Central memory CD8-positive, alpha-beta T cell (primary cell): ENCODE data around the gene SLC6A6.
"Not testable (repeated sequence)": the region's sequence is repeated elsewhere in the genome, so short reads cannot be mapped to it uniquely, and the experiment has no call there.

Source experiments
- ATAC-seq: fragments of 150-1000 bp; cut with Tn5 transposase; replicated peaks from 2 replicates; pipeline ENCODE4 v1.10.0; 2022; ENCODE audit warnings: mild to moderate bottlenecking, moderate FRiP score, moderate number of reproducible peaks; ENCODE audit not compliant: poor library complexity, severe bottlenecking; ENCODE audit errors: extremely low read depth
- DNase-seq, 2 donors: peaks; one replicate each; pipeline ENCODE4 v3.0.0; 2021; ENCODE audit warnings: low spot score in 2 of 2
- H3K27ac Mint-ChIP-seq: one replicate; pipeline ENCODE4 v1.8.0; 2022; ENCODE audit warnings: low read depth, mild to moderate bottlenecking, moderate library complexity, mixed read lengths
- H3K27me3 Mint-ChIP-seq: one replicate; pipeline ENCODE4 v1.8.0; 2022; ENCODE audit warnings: mixed read lengths
- H3K36me3 Mint-ChIP-seq: one replicate; pipeline ENCODE4 v1.8.0; 2022; ENCODE audit warnings: mild to moderate bottlenecking, moderate library complexity, mixed read lengths; ENCODE audit not compliant: insufficient read depth
- H3K4me1 Mint-ChIP-seq: one replicate; pipeline ENCODE4 v1.8.0; 2022; ENCODE audit warnings: mixed read lengths
- H3K4me3 Mint-ChIP-seq: one replicate; pipeline ENCODE4 v1.8.0; 2022; ENCODE audit warnings: mild to moderate bottlenecking, moderate library complexity, mixed read lengths
- H3K9me3 Mint-ChIP-seq: one replicate; pipeline ENCODE4 v1.8.0; 2022; ENCODE audit warnings: mixed read lengths

SLC6A6 gene

DNA sequence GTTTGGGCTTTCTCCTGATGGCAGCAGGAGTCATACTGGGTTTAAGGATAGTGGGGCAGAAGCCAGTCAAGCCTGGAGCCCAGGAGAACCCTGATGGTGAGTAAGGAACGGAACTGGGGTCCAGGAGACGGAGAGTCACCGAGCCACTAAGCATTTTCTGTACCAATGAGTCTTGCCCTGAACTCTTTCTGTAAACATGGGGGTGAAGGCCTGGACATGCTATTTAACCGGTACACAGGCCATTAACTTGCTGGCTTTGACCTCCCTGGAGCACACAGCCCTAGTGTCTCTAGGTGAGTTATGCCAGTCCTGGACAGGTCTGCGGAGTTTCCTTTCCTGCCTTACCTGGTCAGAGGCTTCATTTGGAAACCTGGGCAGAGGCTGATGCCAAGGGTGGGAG is 3.9 kb downstream of the SLC6A6 start:
- H3K9me3 Mint-ChIP-seq: no peaks in the 10 kb centered on the region
- peak overlapping the region; percentile 3 for H3K27ac Mint-ChIP-seq
- DNase-seq: no peak
- ATAC-seq: no peak
- H3K27me3 Mint-ChIP-seq: no peaks in the 10 kb centered on the region
- no peak overlapping the region for H3K4me3 Mint-ChIP-seq
- H3K4me1 Mint-ChIP-seq: peaks cover 44% of the 10 kb centered on the region
- H3K36me3 Mint-ChIP-seq: peaks cover 33% of the 10 kb centered on the region

DNA sequence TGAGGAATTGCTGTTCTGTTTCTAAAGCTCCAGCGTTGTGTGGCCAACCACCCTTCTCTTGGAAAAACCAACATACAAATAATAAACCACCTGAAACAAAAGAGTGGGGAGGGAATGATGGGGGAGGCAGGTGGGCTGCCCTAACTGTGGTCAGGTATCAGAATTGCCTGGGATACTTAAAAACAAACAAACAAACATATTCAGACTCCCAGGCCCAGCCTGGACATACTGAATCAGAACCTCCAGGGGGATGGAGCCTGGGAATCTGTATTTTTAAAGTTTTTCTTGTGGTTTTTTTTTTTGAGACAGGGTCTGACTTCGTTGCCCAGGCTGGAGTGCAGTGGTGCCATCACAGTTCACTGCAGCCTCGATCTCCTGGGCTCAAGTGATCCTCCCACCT is 4.4 kb downstream of the SLC6A6 start:
- DNase-seq (no peak), ATAC-seq (no peak)
- Mint-ChIP-seq H3K36me3 (peaks cover 37% of the 10 kb centered on the region), H3K9me3 (no peaks in the 10 kb centered on the region), H3K4me1 (peaks cover 44% of the 10 kb centered on the region), H3K4me3 (no peak overlapping the region), H3K27ac (no peak overlapping the region), H3K27me3 (no peaks in the 10 kb centered on the region)

GRCh38 chr3:14407203-14407602 is 4.8 kb downstream of the SLC6A6 start:
- DNase-seq (no peak), ATAC-seq (no peak)
- Mint-ChIP-seq H3K36me3 (peaks cover 35% of the 10 kb centered on the region), H3K27ac (peak overlapping the region; percentile 55), H3K4me1 (peaks cover 44% of the 10 kb centered on the region), H3K4me3 (no peak overlapping the region), H3K27me3 (no peaks in the 10 kb centered on the region), H3K9me3 (no peaks in the 10 kb centered on the region)

- Mint-ChIP-seq H3K36me3 (peaks cover 21% of the 10 kb centered on the region), H3K4me1 (peaks cover 31% of the 10 kb centered on the region)
- not testable (repeated sequence) for DNase-seq, H3K27me3 Mint-ChIP-seq, H3K27ac Mint-ChIP-seq, H3K9me3 Mint-ChIP-seq, ATAC-seq, H3K4me3 Mint-ChIP-seq
These were observed 7.3 kb downstream of the SLC6A6 start for GRCh38 chr3:14409779-14410063.

- DNase-seq (no peak), ATAC-seq (no peak)
- Mint-ChIP-seq H3K4me3 (no peak overlapping the region), H3K4me1 (peaks cover 34% of the 10 kb centered on the region), H3K36me3 (peaks cover 21% of the 10 kb centered on the region), H3K9me3 (no peaks in the 10 kb centered on the region), H3K27ac (no peak overlapping the region), H3K27me3 (no peaks in the 10 kb centered on the region)
These were observed 7.7 kb downstream of the SLC6A6 start for GRCh38 chr3:14410106-14410502.

GRCh38 chr3:14410503-14411165 is 8.2 kb downstream of the SLC6A6 start:
- Mint-ChIP-seq H3K9me3 (no peaks in the 10 kb centered on the region), H3K4me1 (peaks cover 29% of the 10 kb centered on the region), H3K36me3 (peaks cover 19% of the 10 kb centered on the region), H3K4me3 (no peak overlapping the region), H3K27me3 (no peaks in the 10 kb centered on the region), H3K27ac (no peak overlapping the region)
- ATAC-seq (no peak), DNase-seq (no peak)

DNA sequence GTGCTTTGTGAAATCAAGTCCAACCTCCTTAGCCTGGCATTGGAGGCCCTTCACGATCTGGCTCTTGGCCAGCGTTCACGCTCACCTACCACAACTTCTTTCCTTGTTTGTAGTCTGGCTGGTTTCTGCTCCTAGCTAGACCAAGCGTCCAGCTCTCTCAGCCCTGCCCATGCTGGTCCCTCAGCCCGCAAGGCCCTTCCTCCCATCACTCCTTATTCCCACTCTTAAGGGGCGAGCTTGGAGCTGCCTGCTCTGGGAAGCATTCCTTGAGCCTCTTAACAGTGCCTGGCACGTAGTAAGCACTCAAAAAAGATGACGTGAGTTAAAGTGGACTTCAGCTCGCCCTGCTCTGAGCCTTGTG is 8.7 kb downstream of the SLC6A6 start:
- Mint-ChIP-seq H3K4me1 (peaks cover 26% of the 10 kb centered on the region), H3K36me3 (peaks cover 21% of the 10 kb centered on the region), H3K27me3 (no peaks in the 10 kb centered on the region), H3K9me3 (no peaks in the 10 kb centered on the region), H3K27ac (no peak overlapping the region), H3K4me3 (no peak overlapping the region)
- DNase-seq (no peak), ATAC-seq (no peak)

GRCh38 chr3:14411988-14412387 is 9.6 kb downstream of the SLC6A6 start:
- H3K4me1 Mint-ChIP-seq: peaks cover 24% of the 10 kb centered on the region
- no peak for DNase-seq
- no peaks in the 10 kb centered on the region for H3K9me3 Mint-ChIP-seq
- no peak for ATAC-seq
- H3K27ac Mint-ChIP-seq: no peak overlapping the region
- H3K27me3 Mint-ChIP-seq: no peaks in the 10 kb centered on the region
- peaks cover 20% of the 10 kb centered on the region for H3K36me3 Mint-ChIP-seq
- H3K4me3 Mint-ChIP-seq: no peak overlapping the region

- H3K27ac Mint-ChIP-seq: no peak overlapping the region
These were observed 10.5 kb downstream of the SLC6A6 start for GRCh38 chr3:14412831-14413380.

DNA sequence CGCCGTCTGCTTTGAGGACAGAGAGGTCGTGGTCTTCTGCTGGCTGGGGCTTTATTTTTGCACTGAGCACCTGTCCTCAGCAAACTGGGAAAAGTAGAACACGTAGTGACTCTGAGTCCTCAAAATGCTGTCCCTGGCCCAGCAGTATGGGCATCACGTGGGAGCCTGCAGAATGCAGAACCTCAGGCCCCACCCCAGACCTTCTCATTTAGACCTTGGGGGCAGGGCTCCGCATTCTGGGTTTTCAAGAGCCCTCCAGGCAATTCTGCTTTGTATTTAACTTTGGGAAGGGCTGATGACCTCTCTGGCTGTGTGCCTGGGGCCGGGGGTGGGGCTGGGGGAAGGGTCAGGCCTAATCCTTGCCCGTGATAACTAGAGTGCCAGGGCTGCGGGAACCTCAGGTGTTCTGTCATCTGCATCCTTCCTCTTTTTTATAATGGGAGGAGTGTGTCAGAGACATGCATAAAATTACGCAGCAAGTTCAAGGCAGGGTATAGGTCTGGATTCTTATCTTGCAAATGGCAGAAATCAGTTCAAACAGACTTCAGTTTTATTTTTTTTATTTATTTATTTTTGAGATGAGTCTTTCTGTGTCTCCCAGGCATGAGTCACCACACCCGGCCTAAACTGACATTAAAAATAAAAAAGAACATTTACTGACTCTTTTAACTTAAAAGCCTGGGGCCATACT is 11.1 kb downstream of the SLC6A6 start:
- no peak for ATAC-seq
- Mint-ChIP-seq H3K27ac (no peak overlapping the region), H3K36me3 (peaks cover 18% of the 10 kb centered on the region), H3K4me1 (peaks cover 20% of the 10 kb centered on the region), H3K9me3 (no peaks in the 10 kb centered on the region), H3K27me3 (no peaks in the 10 kb centered on the region), H3K4me3 (no peak overlapping the region)
- DNase-seq: no peak

More at GRCh38 chr3:14412831-14413380, 10.5 kb downstream of the SLC6A6 start:
- ATAC-seq (no peak), DNase-seq (no peak)
- Mint-ChIP-seq H3K4me3 (no peak overlapping the region), H3K9me3 (no peaks in the 10 kb centered on the region), H3K27me3 (no peaks in the 10 kb centered on the region), H3K36me3 (peaks cover 15% of the 10 kb centered on the region), H3K4me1 (peaks cover 18% of the 10 kb centered on the region)

DNA sequence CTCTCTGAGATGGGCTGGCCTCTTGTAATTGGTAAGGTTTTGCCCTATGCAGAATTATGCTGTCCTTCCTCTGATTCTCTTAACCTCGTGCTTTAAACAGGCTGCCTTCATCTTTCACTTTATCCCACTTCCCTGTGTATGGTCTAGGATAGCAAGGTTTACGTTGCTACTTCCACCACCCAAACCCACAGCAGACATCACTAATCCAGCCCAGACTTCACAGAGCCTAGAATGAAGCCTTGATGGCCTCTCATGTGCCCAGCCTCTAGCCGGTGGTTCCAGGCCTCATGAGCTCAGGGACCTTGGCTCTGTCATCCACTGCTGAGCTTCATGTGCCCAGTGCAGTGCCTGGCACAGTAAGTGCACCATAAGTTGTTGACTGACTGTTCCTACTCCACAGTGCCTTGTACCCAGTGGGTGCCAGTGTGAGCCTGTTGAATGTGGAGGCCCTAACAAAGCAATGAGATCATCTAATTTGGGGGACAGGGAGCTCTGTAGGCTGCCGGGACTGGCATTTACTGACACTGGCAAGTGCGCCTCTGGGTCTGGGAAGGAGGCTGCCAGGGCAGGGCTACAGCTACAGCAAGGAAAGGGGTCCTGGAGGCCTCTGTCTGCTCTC is 12.5 kb downstream of the SLC6A6 start:
- H3K4me3 Mint-ChIP-seq: no peak overlapping the region
- H3K9me3 Mint-ChIP-seq: no peaks in the 10 kb centered on the region
- peaks cover 15% of the 10 kb centered on the region for H3K4me1 Mint-ChIP-seq
- no peak for ATAC-seq
- H3K36me3 Mint-ChIP-seq: peaks cover 23% of the 10 kb centered on the region
- H3K27ac Mint-ChIP-seq: peak overlapping the region; percentile 55
- no peaks in the 10 kb centered on the region for H3K27me3 Mint-ChIP-seq
- no peak for DNase-seq

DNA sequence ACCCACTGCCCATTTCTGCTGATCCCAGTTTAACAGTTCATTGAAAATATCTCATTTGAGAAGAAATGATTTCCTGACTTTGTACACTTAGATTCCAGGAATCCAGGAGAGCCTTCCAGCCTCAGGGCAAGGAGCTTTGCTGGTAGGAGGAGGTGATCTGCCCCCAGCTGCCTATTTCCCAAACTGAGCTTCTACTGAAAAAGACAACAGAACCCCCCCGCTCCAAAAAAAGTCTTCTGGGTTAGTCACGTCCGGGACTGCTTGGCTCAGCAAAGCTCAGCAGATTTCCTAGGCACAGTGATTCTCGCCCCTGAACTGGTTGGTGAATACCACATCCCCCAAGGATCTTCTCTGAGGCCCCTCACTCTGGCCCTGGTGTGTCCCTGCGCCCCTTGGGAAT is 13.1 kb downstream of the SLC6A6 start:
- H3K36me3 Mint-ChIP-seq: peaks cover 21% of the 10 kb centered on the region
- H3K9me3 Mint-ChIP-seq: no peaks in the 10 kb centered on the region
- no peak for DNase-seq
- H3K4me1 Mint-ChIP-seq: peaks cover 15% of the 10 kb centered on the region
- H3K27ac Mint-ChIP-seq: peak overlapping the region; percentile 55
- no peak overlapping the region for H3K4me3 Mint-ChIP-seq
- no peak for ATAC-seq
- H3K27me3 Mint-ChIP-seq: no peaks in the 10 kb centered on the region

DNA sequence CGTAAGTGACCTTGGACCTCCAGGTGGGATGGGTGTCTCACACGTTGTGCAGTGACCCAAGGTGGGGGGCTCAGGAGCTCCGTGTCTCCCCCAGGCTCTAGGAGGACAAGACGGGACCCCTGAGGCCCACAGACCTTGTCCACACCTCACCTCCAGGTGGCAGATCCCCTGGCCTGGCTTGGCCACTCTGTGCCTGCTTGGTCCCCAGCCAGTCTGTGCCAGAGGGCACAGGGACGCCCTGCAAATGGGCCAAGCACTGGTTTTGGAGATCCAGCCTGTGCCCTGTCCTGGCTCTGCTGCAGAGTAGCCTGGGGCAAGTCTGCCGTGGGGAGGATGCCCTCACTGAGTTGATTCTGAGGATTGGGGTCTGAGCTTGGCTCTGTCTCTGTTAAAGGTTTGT is 14.0 kb downstream of the SLC6A6 start:
- H3K27ac Mint-ChIP-seq: peak overlapping the region; percentile 55
- peaks cover 15% of the 10 kb centered on the region for H3K4me1 Mint-ChIP-seq
- no peaks in the 10 kb centered on the region for H3K27me3 Mint-ChIP-seq
- DNase-seq (no peak), ATAC-seq (no peak)
- H3K36me3 Mint-ChIP-seq: peaks cover 15% of the 10 kb centered on the region
- H3K4me3 Mint-ChIP-seq: no peak overlapping the region
- no peaks in the 10 kb centered on the region for H3K9me3 Mint-ChIP-seq
